Fibroblast of skin of back (primary cell): Measurements from ENCODE around the gene USP22.

Experiments used
- DNase-seq: peaks from one replicate; pipeline ENCODE4 v3.0.0-alpha.2; 2013

USP22 gene

DNA sequence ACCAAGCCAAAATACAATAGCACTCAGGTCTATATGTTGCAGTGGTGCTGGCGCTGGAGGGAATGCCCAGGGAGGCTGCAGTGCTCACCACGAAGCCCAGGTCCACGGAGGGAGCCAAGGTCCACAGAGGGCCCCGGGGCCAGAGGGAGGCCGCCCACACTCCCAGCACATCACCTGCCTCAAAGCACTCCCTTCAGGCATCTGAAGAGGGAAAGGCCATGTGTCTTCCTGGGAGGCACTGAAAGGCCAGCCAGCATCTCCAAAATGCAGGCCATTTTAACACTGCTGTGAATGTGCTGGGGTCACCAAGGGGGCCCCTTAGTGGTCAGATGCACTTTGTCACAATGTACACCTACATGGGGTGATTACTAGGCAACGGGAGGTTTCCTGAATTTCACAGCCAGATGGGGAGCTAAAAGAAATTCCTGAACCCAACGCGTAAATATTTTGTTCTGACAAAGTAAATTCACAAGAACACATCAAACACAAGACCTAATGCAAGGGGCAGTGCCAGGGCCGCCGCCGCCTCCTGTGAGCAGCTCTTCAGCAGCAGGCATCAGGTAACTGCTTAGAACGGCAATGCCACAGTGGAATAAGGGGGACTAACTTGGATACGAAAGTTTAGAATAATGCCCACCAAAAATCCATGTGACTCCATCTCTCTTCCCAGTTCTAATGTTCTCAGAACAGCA, 42.8 kb downstream of the USP22 start:
- DNase-seq = no peak

DNA sequence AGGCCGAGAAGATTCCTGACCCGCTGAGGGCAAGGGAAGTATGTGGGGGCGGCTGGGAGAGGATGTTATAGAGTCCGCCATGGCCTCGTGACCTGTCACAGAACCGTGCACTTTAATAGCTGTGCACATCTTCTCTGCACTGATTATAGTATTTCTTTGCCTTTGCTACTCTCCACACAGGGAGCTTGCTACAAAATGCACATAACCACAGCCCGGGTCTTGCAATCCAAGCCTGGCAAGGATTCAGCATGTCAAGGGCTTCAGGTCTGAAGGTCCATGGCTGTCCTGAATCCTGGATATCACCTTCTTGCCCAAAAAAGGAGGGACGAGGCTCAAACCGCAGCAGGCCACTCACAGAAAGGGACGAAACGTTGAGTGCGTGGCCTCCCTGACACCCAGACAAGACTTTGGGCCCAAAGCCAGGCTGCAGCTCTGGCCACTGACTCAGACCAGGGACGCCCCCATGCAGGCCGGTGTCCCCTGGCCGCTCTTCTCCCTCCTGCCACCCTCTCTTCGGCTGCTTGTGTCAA, 43.7 kb downstream of the USP22 start:
- no peak for DNase-seq

DNA sequence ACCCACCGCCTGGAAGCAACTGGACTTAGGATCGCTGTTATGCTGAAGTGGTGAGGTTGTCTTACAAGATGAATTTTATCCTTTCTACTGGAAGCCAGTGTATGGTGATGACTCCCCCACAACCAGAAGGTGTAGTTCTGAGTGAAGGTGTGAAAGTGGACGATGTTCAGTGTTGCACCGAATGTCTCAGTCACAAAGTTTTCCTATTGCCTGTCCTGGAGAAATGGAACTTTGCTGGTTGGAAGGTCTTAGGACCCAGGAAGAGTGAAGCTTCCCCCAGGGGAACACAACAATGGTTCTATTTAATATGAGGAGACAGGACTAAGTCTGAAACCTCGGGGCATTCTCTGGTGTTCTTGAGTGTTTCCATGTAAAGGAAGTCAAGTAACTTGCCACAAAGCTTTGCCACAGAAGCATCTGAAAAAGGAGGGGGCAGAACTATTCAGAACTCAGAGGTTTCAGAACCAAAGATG, 44.2 kb downstream of the USP22 start:
- no peak for DNase-seq

DNA sequence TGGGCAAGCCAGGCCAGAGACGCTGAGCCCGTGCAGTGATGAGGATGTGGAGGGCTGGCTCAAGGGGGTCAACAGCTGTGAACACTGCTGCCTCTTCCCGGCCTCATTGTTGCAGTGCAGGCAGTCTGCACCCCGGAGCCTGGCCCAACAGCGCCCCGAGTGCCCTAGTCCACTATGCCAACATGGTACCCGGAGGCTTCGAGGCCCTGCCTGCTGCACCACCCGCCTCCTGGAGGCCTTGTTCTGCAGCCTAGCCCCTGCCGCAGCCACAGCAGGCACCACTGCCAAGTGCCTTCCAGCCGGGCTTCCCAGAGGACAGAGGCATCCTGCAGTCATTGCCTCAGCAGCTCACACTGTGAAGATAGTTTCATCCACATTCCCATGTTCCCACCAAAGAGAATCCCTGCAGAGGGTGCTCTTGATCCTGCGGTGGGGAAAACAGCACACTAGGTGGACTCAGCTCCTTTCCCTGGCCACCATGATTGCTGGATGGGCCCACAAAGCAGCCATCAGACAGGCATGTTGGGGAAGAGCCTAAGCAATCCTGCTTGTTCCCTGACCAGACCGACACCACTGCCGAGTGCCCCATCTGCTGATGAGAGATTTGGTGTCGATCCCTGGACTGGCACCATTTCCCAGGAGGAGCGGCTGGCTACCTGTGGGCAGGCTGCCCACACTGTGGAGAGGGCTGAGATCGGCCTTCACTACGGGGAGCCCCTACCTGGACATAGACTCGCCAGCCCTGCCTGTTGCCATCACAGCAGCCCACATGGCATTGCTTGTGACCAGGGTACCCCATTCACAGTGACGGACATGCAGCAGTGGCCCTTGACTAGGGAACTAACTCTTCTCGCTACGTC, 44.9 kb downstream of the USP22 start:
- no peak for DNase-seq

DNA sequence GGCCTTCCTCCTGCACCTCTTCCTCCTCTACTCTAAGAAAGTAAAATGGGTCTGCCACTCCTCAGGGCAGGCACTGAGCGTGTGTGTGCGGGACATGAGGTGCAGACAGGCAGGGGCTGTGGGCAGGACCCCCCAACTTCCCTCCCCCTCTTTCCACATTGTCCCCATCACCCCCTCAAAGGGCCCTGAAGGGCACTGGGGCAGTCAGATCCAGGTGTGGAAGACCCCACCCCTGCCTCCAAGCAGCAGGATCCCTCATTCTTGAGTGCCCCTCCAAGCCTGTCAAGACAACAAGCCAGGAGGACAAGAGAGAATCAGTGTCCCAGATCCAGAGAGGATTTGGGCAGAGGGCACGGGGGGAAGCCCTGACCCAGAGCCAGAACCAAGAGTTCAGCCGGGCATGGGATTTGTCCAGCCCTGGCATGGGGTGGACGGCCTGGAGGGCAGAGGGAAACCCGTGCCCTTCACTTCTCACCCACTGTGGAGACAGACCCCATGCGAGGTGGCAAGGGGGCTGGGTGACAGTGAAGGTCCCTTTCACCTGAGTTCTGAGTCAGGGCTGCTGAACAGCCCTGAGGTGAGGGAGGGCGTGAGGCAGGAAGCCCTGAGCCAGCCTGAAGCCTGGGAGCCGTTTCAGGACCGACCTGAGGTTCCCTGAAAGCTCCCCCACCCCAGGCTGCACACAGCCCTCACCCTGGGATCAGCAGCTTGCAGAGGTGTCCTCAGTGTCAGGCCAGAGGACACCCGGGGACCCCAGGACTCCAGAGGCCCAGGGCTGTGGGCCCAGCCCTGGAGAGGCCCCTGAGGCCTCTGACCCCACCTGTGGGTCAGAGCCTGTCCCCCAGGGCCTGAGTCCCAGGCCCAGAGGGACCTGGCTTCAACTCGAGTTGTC, 45.8 kb downstream of the USP22 start:
- DNase-seq = no peak

DNA sequence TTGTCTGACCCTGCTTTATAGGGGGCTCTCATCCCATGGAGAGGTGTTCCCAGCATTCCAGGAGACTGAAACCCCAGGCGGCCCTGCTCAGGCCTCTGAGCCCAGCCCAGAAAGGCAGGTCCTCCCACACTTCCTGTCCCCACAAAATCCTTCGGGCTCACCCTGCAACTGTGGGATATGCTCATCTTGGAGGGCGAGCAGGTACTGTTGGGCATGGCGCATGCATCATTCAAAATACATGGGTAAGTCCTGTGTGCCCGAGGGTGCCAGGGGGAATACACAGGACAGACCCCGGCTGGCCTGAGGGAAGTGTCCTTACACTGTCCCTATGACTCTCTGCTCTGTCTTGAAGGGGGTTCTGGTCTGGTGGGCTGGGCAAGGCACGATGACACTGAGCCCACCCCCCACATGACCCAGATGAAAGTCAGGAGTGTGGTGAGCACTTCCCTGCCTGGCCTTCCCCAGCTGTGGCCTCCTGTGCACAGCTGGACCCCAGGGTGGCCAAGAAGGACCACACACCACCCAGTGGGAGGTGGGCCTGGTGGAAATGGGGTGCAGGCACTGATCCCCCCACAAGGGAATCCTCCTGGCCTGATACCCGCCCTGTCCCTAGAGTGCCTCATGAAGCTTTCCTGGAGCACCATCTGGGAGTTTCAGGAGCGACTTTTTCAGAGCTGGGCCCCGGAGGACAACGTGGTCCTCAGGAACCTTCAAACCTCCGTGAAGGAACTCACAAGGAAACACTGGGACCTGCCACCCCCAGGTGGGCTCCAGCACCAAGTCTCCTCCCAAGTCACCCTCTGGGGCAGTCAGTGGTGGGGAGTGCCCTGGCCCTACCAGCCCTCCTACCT, 46.7 kb downstream of the USP22 start:
- no peak for DNase-seq

DNA sequence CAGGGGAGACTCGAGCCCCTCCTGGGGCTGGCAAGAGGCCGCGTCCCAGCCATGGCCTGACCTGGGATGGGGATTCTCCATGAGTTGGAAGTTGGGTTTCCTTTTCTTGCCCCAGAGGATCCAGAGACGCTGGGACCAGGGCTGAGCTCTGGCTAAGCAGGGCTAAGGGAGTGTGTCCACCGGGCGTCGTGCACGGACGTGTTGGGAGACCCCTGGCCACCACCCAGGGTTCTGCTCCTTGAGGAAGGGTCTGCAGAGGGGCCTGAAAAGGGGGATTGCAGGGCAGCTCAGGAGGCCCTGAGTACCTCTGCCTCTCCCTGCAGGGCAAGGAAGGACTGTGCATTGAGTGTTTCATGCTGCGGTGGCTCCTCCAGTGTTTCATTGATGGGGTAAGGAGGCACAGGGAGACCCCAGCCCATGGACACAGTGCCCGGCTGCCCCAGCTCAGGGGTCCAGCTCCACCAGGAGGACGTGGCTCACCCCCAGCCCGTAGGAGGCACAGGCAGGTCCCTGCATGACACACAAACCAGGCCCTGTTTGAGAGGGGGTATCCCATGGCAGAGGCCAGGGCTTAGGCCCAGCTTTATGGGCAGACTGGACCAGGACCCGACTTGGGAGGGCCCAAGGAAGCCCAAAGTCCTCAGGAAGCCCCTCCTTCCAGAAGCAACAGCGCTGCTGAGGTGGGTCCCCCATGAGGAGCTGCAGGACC, 47.5 kb downstream of the USP22 start:
- DNase-seq = no peak

DNA sequence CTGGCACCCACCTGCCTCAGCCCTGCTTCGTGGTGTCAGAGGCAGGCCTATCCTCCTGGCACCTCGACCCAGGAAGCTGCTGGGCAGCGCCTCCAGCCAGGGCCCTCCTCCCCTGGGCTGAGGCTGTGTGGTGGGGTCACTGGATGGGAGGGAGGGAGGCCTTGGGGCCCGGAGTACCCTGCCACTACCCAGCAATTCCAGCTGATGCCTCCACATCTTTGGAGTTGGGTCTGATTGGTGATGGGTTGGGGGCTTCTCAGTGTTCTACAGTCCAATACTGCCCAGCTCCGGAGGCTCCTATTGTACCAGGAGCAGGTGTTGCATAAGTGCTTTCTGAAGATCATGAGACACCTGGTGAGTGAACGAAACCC, 48.0 kb downstream of the USP22 start:
- DNase-seq = no peak

DNA sequence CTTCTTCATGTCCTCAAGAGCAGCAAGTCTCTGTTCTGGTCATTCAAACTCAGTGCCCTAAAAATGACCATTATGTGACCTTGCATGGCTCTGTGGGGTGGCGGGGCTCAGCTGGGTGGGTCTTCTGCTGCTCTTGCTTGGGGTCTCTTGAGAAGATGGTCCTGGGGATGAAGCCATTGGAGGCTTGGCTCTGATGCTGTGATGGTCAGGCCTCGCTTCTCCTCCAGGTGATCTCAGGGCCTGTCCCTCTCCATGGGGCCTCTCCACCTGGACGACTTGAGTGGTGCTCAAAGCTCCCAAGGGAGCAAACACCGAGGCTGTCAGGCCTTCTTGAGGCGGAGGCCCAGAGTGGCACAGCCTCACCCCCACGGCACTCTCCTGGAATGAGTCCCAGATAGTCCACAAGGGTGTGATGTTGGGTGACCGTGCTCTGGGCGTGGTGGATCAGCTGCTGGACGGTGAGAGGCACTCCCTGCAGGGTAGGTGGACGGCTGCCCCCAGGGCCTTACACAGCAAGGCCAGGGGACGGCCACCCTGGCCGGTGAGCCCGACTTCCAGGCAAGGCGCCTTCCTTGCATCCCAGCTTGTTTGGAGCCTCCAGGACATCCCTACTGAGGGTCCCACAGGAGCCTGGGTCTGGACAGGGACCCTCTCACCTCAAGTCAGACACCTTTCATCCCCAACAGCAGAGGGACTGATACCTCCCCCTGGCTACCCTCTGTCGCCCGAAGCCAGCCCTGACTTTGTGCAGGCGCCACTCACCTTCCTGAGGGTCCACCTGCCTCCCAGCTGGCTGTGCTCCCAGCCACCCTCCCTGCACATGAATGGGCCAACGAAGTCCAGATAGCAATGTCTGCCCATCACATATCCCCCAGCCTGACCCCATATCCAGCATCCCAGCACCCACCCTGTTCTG, 48.7 kb downstream of the USP22 start:
- DNase-seq = no peak

DNA sequence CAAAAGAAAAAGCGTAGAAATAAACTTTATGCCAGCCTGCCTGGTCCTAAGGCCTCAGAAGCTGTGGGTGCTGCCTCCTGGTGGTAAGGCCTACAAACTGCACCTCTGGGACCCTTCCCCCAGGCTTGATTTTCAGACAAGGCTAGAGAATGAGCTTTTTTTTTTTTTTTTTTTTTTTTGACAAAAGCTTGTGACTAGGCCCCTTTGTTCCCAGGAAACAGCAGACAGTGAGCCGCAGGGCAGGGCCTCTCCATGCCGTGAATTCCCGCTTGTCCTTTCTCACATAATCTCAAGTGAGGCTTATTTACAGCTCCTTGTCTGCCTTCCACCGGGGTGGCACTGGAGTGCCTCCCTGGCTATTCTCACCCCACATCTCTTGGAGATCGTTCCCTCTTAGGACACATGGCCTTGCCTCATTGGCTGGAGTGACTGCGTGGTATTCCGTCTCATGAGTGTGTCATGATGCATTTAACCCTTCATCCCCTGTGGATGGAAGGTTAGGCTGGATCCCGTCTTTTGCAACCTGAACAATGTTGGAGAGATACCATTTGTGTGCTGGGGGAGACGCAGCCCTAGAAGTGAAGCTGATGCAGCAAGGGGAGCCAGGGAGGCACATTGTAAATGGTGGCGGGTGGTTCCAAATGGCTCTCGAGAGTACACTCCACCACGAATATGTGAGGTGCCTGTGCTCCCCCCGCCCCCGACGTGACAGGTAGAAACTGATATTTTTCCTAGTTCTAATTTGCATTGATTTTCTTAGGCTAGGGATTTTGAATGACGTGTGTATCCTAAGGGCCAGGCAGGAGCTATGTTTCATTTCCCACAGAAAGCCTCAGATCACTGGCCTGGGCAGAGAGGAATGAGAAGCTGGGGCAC, 49.6 kb downstream of the USP22 start:
- DNase-seq = peak; percentile 82

DNA sequence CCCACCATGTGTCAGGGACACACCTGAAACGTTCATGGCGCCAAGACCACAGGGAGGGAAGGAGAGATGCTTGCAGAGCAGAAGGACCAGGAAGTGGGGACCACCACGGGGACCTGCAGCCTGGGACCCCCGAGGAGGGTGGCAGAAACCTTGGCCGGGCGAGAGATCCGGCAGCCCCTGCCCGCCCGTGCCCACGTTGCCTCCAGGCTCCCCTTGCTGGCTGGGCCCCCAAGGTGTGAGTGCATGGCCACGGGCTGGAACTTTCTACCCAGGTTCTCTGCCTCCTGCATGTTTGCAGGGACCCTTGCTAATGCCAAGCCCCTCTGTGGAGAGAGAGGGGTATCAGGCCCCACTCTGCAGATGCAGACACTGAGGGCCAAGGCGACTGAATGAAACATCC, 50.4 kb downstream of the USP22 start:
- DNase-seq = no peak

DNA sequence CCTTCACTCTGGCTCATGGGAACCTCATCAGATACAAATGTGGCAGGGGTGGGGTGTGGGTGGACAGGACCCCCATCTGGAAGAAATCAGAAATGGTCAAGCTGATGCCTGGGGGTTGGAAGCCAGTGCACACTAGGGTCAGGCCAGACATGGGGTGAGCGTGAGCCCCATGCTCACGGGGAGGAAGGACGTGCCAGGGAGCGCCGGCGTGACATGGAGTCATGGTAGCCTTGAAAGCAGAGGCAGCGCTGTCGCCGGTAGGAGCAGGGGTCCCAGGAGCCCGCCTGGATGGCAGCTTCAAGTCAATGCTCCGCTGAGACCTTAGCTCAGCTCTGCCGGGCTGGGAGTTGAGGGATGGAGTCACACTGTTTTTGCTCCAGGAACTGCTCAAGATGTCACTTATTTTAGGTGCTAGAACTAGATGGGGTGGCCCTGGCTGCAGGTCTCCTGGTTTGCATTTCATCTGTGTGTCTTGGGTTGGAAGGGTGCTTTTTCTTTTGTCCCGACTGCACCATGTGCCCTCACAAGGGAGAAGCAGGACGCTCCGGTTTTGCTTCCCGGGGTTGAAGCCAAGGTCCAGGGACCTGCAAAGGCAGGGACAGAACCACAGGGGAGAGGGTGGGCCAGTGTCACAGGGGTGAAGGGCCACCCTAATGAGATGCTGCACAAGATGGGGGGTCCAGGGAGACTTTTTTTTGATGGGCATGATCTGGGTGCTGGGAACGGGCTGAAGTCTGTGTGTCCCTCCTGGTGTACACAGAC, 51.4 kb downstream of the USP22 start:
- no peak for DNase-seq

DNA sequence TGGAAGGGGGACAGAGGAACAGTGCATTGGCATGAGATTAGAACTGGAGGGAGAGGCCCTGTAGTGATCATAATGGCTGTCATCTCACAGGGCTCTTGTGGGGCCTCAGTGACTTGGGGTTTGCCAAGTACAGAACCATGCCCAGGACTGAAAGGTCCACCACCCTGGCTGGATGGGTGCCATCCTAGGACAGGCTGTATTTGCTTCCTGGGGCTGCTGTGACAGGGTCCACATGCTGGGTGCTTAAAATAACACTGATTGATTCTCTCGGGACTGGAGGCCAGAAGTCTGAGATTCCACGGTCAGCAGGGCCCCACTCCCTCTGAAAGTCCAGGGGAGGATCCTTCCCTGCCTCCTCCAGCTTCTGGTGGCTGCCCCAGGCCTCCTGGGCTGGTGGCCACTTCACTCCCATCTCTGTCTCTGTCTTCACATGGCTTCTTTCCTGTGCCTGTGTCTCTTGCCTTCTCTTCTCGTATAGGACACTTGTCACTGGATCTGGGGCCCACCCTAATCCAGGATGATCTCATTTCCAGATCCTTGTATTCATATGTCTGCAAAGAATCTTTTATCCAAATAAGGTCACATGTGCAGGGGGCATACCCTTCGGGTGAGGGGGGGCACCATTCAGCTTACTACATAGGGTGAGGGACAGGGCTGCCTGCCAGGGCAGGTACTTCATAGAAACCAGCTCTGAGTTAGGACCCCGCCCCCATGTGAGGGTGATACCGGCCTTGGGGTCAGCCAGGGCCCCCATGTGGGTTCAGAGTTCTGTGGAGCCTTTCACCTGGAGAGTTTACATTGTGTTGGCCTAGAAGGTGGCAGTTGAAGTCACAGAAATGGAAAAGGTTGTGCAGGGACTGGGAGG, 52.6 kb downstream of the USP22 start:
- peak; percentile 71 for DNase-seq

DNA sequence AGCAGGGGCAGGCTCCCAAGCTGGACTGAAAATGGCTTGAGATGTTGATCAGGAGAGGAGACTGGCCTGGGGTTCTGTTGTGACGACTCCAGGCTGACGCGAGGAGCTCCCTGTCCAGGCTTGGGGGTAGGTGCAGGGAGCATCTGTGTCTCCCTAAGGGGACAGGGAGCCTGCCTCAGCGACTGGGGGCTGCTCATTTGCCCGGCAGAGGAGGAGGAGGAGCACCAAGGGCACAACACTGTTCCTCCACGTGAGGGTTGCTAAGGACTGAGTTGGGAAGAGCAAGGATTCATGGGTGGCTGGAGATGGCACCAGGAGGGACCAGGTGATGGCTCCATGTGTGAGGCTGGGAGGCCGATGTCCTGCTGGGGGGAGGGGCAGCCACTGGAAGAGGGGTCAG, 53.3 kb downstream of the USP22 start:
- DNase-seq = no peak

DNA sequence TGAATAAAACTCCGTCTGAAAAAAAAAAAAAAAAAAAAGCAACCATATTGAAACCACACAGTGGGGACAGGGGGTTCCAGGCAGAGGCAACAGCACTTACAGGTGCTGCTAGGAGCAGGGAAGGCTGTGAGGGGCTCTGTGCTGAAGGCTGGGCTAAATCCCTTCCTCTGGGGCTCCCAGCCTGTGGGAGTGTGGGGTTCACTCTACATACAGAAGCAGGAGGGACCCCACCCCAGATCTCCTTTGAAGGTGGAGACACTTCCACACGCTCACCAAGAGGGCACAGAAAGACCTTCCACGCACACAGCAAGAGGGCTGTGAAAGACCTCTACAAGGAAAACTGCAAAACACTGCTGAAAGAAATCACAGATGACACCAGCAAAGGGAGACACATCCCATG, 53.9 kb downstream of the USP22 start:
- DNase-seq = no peak

DNA sequence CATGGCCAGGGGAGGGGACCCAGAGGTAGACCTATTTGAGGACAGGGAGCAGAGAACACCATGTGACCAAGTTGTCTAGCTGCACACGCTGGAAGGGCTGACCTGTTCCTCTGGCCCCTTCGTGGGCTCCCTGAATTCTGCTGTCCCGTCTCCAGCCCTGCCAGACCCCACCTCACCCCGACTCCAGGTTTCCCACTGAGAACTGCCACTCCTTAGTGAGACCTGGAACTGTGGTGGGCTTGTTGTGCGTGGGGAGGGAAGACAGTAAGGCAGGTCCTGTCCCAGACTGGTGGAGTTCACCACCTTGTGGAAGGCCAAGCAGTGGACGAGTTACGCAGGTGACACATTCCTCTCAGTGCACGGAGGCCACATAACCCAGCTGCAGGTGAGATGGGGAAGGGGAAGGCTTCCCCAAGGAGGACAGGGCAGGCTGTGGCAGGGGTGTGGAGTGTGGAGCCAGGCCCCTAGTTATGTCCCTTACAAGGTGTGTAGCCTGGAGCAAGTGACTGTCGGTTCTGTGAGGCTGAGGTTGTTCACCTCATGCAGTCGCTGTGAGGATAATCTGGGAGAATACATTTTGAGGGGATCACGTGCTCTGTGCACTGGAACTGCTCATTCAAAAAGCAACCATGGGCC, 54.7 kb downstream of the USP22 start:
- no peak for DNase-seq

DNA sequence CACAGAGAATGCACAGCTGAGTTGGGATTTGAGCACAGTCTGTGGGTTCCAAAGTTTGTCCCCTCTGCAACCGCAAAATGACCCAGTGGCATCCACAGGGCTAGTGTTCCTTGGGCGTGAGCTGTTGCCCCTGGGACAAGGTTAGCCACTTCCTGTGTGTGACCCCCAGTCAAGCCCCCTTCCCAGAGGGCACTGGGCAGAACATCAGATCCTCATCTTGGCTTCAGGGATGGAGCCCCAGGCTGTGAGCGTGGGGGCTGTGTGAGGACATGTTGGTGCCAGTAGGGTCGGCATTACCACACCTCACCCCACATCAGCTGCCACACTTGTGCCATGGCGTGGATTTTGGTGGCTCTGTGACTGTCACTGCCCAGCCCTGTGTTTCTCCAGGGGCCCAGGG, 55.3 kb downstream of the USP22 start:
- DNase-seq = no peak
